NCI-H2227 treated with DMSO at 0.1 percent for 48 hours (cell line): ENCODE results near the gene PPFIBP1.

Experiments
- DNase-seq: peaks from one replicate; lab custom pipeline; 2025; lab: John Stamatoyannopoulos, UW

PPFIBP1 gene

GRCh38 chr12:27523642-27524493, at the start of gene PPFIBP1:
PPFIBP1 (plus strand) TSS chr12:27524206; CDS start chr12:27633397, 109,191 bp downstream.
- peak; percentile 85 for DNase-seq

GRCh38 chr12:27474344-27474743, 49.7 kb upstream of the PPFIBP1 start:
- DNase-seq, result no peak

- DNase-seq, result no peak
Measured at GRCh38 chr12:27477049-27477448, 47.0 kb upstream of the PPFIBP1 start.

- DNase-seq, result no peak
Measured at GRCh38 chr12:27478949-27479348, 45.1 kb upstream of the PPFIBP1 start.

GRCh38 chr12:27480016-27480415, 44.0 kb upstream of the PPFIBP1 start:
- DNase-seq, result no peak

- no peak for DNase-seq
Measured at GRCh38 chr12:27486961-27487360, 37.0 kb upstream of the PPFIBP1 start.

GRCh38 chr12:27488479-27488878, 35.5 kb upstream of the PPFIBP1 start:
- DNase-seq, result no peak

GRCh38 chr12:27491226-27491625, 32.8 kb upstream of the PPFIBP1 start:
- no peak for DNase-seq

GRCh38 chr12:27493260-27493940, 30.6 kb upstream of the PPFIBP1 start:
- no peak for DNase-seq

GRCh38 chr12:27497446-27497845, 26.6 kb upstream of the PPFIBP1 start:
- DNase-seq, result no peak

GRCh38 chr12:27498149-27498548, 25.9 kb upstream of the PPFIBP1 start:
- no peak for DNase-seq

GRCh38 chr12:27498761-27499160, 25.2 kb upstream of the PPFIBP1 start:
- DNase-seq, result no peak

GRCh38 chr12:27499377-27499776, 24.6 kb upstream of the PPFIBP1 start:
- no peak for DNase-seq

- no peak for DNase-seq
Measured at GRCh38 chr12:27500546-27500945, 23.5 kb upstream of the PPFIBP1 start.

GRCh38 chr12:27502021-27502435, 22.0 kb upstream of the PPFIBP1 start:
- DNase-seq, result no peak

- no peak for DNase-seq
Measured at GRCh38 chr12:27504507-27504906, 19.5 kb upstream of the PPFIBP1 start.

- no peak for DNase-seq
Measured at GRCh38 chr12:27505109-27505508, 18.9 kb upstream of the PPFIBP1 start.

- no peak for DNase-seq
Measured at GRCh38 chr12:27505761-27506160, 18.2 kb upstream of the PPFIBP1 start.

GRCh38 chr12:27506645-27507189, 17.3 kb upstream of the PPFIBP1 start:
- no peak for DNase-seq

GRCh38 chr12:27508736-27509431, 15.1 kb upstream of the PPFIBP1 start:
- DNase-seq, result no peak

GRCh38 chr12:27511031-27511722, 12.8 kb upstream of the PPFIBP1 start:
- DNase-seq, result no peak

GRCh38 chr12:27511723-27512045, 12.3 kb upstream of the PPFIBP1 start:
- no peak for DNase-seq
